Measurements from ENCODE around the gene PTRHD1. TPM values are rescaled to one million over a fixed set of nuclear protein-coding genes. Genes with fewer than 3 reads are reported as not detected.
"Not testable (repeated sequence)": the region's sequence is repeated elsewhere in the genome, so short reads cannot be mapped to it uniquely, and the experiment has no call there.

The PTRHD1 gene
- total RNA-seq, 4 donors from 2014 or later: 22.9 to 53.3 (median 31.6) TPM

DNA sequence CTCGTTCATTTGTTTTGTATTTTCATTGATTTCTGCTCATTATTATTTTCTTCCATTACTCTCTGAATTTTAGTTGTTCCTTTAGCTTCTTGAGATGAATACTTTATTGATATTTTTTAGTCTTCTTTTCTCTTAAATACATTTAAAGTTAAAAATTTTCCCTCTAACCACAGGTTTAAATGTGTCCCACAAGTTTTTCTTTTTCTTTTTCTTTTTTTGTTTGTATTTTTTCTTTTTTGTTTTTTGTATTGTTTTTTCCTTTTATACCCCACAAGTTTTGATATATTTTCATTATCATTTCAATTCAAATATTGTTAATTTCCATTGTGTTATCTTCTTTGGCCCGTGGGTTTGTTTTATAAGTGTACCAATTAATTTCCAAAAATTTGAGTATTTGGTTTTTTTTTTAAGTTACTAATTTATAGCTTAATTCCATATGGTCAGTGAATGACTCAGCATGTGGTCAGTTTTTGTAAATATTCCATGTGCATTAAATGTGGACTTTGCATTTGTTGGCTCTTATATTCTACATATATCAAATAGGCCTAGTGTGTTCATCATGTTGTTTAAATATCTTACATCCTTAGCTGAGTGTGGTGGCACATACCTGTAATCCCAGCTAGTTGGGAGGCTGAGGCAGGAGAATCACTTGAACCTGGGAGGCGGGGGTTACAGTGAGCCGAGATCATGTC, 16.3 kb upstream of the PTRHD1 start:
- no peaks in the 10 kb centered on the region for H3K4me1 ChIP-seq
- WGBS: 86% methylated on average over 4 of the region's 4 CpGs
- no peaks in the 10 kb centered on the region for H3K9me3 ChIP-seq
- no peak overlapping the region for H3K4me3 ChIP-seq
- TF ChIP-seq, protein P1, sequence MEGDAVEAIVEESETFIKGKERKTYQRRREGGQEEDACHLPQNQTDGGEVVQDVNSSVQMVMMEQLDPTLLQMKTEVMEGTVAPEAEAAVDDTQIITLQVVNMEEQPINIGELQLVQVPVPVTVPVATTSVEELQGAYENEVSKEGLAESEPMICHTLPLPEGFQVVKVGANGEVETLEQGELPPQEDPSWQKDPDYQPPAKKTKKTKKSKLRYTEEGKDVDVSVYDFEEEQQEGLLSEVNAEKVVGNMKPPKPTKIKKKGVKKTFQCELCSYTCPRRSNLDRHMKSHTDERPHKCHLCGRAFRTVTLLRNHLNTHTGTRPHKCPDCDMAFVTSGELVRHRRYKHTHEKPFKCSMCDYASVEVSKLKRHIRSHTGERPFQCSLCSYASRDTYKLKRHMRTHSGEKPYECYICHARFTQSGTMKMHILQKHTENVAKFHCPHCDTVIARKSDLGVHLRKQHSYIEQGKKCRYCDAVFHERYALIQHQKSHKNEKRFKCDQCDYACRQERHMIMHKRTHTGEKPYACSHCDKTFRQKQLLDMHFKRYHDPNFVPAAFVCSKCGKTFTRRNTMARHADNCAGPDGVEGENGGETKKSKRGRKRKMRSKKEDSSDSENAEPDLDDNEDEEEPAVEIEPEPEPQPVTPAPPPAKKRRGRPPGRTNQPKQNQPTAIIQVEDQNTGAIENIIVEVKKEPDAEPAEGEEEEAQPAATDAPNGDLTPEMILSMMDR (IDR thresholded peaks at IDR 0.05): no peak
- no peak for TF ChIP-seq EP300 (IDR thresholded peaks at IDR 0.05)
- no peaks in the 10 kb centered on the region for H3K27me3 ChIP-seq
- H3K36me3 ChIP-seq: peaks cover 3% of the 10 kb centered on the region
- no peak for DNase-seq (ENCODE audit: low spot score in 2 of 2)
- no peak overlapping the region for H3K27ac ChIP-seq

DNA sequence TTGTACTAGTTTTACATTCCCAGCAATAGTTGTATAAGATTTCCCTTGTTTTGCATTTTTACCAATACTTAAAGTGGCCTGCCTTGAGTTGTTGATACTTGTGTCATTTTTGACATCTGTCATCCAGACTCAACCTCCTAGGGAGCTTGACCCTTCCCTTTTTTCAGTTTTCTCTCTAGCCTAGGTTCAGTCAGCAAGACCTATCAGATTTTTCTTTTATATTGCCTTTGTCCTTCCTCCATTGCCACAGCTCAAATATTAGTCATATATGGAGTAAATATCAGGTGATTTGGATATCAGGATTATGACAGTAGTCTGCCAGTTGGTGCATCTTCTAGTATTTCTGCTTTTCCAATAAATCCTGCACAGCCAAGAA, 13.5 kb upstream of the PTRHD1 start:
- no peak overlapping the region for H3K4me3 ChIP-seq
- H3K27me3 ChIP-seq: no peaks in the 10 kb centered on the region
- TF ChIP-seq POLR2AphosphoS5 (IDR thresholded peaks at IDR 0.05): no peak
- no peak for TF ChIP-seq EP300 (IDR thresholded peaks at IDR 0.05)
- TF ChIP-seq POLR2A (IDR thresholded peaks at IDR 0.05): no peak
- TF ChIP-seq, protein P1 (IDR thresholded peaks at IDR 0.05): no peak
- no peak overlapping the region for H3K27ac ChIP-seq
- no peaks in the 10 kb centered on the region for H3K4me1 ChIP-seq
- peaks cover 3% of the 10 kb centered on the region for H3K36me3 ChIP-seq
- no peaks in the 10 kb centered on the region for H3K9me3 ChIP-seq
- no peak for DNase-seq (ENCODE audit: low spot score in 2 of 2)

DNA sequence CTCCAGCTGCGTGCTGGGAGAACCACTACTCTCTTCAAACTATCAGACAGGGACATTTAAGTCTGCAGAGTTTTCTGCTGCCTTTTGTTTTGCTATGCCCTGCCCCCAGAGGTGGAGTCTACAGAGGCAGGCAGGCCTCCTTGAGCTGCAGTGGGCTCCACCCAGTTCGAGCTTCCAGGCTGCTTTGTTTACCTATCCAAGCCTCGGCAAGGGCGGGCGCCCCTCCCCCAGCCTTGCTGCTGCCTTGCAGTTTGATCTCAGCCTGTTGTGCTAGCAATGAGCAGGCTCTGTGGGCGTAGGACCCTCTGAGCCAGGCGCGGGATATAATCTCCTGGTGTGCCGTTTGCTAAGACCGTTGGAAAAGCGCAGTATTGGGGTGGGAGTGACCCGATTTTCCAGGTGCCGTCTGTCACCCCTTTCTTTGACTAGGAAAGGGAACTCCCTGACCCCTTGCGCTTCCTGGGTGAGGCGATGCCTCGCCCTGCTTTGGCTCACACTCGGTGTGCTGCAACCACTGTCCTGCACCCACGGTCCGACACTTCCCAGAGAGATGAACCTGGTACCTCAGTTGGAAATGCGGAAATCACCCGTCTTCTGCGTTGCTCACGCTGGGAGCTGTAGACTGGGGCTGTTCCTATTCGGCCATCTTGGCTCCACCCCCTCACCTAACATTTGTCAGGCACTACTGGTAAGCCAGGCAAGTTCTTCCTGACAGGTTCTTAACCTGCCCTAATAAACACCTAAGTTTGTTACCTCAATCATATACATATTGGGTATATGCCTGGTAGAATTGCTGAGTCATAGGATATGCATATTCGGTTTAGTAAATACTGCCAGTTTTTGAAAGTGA, 12.8 kb upstream of the PTRHD1 start:
- WGBS: 90% methylated on average over 20 of the region's 25 CpGs
- not testable (repeated sequence) for H3K4me1 ChIP-seq; H3K27ac ChIP-seq; DNase-seq (ENCODE audit: low spot score in 2 of 2); H3K27me3 ChIP-seq; H3K36me3 ChIP-seq; H3K9me3 ChIP-seq; H3K4me3 ChIP-seq

DNA sequence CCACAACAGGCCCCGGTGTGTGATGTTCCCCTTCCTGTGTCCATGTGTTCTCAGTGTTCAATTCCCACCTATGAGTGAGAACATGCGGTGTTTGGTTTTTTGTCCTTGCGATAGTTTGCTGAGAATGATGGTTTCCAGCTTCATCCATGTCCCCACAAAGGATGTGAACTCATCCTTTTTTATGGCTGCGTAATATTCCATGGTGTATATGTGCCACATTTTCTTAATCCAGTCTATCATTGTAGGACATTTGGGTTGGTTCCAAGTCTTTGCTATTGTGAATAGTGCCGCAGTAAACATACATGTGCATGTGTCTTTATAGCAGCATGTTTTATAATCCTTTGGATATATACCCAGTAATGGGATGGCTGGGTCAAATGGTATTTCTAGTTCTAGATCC, 7.3 kb upstream of the PTRHD1 start:
- 97% methylated on average over 5 of the region's 5 CpGs for WGBS
- DNase-seq (ENCODE audit: low spot score in 2 of 2); H3K36me3 ChIP-seq; H3K4me3 ChIP-seq; H3K27me3 ChIP-seq; H3K9me3 ChIP-seq; H3K4me1 ChIP-seq; H3K27ac ChIP-seq: not testable (repeated sequence)

DNA sequence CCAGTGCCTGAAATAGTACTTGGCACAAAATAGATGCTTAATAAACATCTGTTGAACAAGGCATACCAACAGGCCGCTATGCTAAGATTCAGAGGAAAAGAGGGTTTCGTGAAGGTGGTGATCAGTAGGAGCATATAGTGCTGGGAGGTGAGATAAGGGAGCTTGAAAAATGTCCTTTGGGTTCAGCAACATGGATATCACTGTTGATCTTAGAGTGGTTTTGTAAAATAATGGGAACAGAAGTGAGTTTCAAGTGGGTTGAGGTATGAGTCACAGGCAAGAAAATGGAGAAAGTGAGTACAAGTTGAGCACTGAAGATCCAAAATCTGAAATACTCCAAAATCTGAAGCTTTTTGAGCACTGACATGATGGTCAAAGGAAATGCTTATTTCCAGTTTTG, 4.5 kb upstream of the PTRHD1 start:
- Histone ChIP-seq H3K36me3 (peaks cover 5% of the 10 kb centered on the region), H3K4me3 (no peak overlapping the region), H3K4me1 (peaks cover 7% of the 10 kb centered on the region), H3K27ac (no peak overlapping the region), H3K9me3 (no peaks in the 10 kb centered on the region), H3K27me3 (no peaks in the 10 kb centered on the region)
- TF ChIP-seq, protein P1 (IDR thresholded peaks at IDR 0.05): no peak
- TF ChIP-seq EP300 (IDR thresholded peaks at IDR 0.05): no peak
- DNase-seq (ENCODE audit: low spot score in 2 of 2): no peak
- 94% methylated on average over 2 of the region's 2 CpGs for WGBS

DNA sequence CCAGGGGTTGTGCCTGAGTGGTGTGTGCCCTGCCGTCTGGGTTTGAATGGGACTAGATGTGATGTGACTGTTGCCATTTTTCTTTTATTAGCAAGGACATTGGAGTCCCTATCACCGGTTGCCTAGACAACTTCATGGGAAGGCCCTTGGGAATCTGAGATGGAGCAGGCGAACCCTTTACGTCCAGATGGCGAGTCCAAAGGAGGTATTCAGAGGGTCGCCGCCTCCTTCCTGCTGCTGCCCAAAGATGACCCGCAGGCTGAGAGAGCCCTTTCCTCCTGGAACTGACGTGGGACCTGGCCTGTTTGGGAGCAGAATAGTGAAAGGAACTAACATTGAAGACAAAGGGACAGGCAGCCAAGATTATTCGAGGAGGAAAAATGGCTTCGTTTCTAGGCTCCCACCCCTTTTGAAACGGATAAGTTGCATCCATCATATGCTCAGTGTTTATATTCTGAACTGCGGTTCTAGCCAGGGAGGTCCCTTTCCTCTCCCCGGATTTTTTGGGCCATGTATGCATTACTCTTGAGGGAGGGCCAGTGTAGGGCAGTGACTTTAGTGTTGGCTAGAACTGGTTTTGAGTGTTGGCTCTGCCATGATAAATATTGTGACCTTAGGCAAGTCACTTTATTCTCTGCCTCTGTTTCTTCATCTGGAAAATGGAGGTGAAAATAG, 707 bp upstream of the PTRHD1 start:
- no peak for DNase-seq (ENCODE audit: low spot score in 2 of 2)
- peaks cover 3% of the 10 kb centered on the region for H3K36me3 ChIP-seq
- 3% methylated on average over 13 of the region's 14 CpGs for WGBS
- peak overlapping the region; percentile 79 for H3K4me3 ChIP-seq
- H3K4me1 ChIP-seq: peaks cover 20% of the 10 kb centered on the region
- no peak overlapping the region for H3K27ac ChIP-seq
- H3K9me3 ChIP-seq: no peaks in the 10 kb centered on the region
- no peaks in the 10 kb centered on the region for H3K27me3 ChIP-seq
- TF ChIP-seq POLR2AphosphoS5 (IDR thresholded peaks at IDR 0.05): no peak
- TF ChIP-seq POLR2A (IDR thresholded peaks at IDR 0.05): no peak
- TF ChIP-seq, protein P1 (IDR thresholded peaks at IDR 0.05): no peak
- TF ChIP-seq EP300 (IDR thresholded peaks at IDR 0.05): no peak
